Kidney tubule cell (primary cell): Measurements from ENCODE around the gene BTRC.
A peak's percentile ranks its signal among the peaks of the same experiment; 100 is the strongest.

Source experiments
- DNase-seq: peaks from one replicate; pipeline ENCODE4 v3.0.0-alpha.2; 2018; ENCODE audit warnings: low spot score

The BTRC gene

GRCh38 chr10:101567165-101568006 lies 213.4 kb downstream of the BTRC start:
- no peak for DNase-seq

- no peak for DNase-seq
Observed at GRCh38 chr10:101568054-101568745, 214.2 kb downstream of the BTRC start.

DNA sequence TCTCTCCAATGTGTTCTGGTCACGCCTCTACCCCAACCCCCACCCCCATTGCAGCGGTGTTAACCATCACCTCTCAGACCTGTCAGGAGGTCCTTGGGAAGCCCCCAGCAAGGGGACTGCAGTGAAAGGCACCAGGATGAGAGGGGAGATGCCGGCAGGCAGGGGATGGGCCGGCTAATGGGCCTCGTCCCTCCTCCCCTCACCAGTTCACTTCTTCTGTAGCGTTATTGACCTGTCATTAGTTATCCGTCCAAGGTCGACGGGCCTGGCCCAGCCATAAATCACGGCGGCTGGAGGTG lies 215.3 kb downstream of the BTRC start:
- no peak for DNase-seq

DNA sequence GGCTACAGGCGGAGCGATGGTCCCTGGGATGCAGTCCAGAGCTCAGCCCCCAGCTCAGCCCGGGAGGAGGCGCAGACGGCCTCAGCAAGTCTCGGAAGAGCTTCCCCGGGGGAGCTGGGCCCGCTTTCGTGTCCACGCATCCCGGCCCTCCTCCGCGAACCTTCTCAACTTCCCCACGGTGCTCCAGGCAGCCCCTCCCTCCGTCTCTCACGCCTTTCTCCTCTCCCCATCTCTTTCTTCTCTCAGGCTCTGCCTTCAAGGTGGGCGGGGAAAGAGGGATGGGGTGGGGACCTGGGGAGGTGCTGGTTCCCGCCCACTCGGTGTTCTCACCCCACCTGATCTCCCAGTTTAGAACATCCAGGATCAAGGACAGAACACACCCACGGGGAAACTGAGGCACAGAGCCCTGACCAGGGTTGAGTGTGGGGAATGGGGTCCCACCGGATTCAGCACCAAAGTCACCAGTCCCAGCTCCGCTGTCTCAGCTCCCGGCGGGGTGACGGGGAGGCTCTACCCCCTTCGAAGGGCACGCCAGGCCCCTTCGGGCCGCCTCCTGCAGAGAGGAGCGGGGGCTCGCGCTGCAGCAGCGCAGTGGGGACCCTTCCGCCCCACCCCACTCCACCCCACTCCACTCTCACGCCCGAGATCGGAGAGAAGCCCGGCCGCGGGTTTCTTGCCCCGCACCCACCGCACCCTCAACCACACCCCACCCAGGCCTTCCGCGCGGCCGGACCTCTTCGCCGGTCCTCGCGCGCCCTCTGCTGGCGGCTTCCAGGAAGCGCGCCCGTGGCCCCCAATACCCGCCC lies 215.9 kb downstream of the BTRC start:
- peak; percentile 59 for DNase-seq

GRCh38 chr10:101570428-101571270 lies 216.7 kb downstream of the BTRC start:
- peak; percentile 28 for DNase-seq

GRCh38 chr10:101571271-101571925 lies 217.4 kb downstream of the BTRC start:
- DNase-seq, result no peak

GRCh38 chr10:101572126-101572525 lies 218.2 kb downstream of the BTRC start:
- no peak for DNase-seq

- no peak for DNase-seq
Observed at GRCh38 chr10:101572785-101573184, 218.8 kb downstream of the BTRC start.

DNA sequence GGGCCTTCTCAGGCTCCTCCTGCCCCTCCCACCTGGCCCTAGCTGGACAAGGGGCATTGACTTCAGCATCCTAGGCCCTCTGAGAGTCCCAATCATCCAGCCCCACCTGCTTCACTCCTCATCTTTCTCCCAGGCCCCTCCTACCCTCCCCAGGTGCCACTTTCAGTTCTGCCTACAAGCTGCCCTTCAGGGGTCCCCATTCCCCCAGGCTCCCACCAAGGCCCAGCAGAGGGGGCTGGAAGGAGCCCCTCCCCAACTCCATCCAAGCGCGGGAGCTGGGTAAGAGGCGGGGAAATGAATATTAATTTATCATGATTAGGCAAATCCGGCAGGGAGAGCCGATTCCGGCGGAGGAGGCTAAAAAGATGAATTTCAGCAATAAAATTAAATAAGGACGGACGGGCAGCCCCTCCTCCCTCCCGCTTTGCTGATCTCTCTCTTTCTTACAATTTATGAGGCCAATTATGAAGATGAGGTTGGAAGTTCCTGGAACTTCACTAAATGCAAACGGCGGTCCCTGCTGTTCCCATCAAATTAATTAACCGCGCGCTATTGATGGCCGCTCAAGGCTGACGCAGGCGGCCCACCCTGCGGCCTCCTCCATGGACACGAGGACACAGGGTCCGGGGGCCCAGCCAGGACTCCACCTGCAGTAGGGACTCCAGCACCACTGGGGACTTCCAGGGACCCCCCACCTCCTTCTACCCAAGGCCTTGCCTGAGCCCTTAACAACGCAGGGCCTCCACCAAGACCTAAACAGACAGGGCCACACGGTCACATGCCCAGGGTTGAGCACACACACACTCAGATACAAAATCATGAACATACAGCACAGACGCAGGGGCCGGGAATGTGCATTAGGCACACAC lies 220.2 kb downstream of the BTRC start:
- DNase-seq, result no peak

- DNase-seq, result no peak
Observed at GRCh38 chr10:101575091-101575490, 221.1 kb downstream of the BTRC start.

- DNase-seq, result no peak
Observed at GRCh38 chr10:101575580-101576210, 221.7 kb downstream of the BTRC start.

GRCh38 chr10:101576211-101576863 lies 222.4 kb downstream of the BTRC start:
- peak; percentile 16 for DNase-seq

DNA sequence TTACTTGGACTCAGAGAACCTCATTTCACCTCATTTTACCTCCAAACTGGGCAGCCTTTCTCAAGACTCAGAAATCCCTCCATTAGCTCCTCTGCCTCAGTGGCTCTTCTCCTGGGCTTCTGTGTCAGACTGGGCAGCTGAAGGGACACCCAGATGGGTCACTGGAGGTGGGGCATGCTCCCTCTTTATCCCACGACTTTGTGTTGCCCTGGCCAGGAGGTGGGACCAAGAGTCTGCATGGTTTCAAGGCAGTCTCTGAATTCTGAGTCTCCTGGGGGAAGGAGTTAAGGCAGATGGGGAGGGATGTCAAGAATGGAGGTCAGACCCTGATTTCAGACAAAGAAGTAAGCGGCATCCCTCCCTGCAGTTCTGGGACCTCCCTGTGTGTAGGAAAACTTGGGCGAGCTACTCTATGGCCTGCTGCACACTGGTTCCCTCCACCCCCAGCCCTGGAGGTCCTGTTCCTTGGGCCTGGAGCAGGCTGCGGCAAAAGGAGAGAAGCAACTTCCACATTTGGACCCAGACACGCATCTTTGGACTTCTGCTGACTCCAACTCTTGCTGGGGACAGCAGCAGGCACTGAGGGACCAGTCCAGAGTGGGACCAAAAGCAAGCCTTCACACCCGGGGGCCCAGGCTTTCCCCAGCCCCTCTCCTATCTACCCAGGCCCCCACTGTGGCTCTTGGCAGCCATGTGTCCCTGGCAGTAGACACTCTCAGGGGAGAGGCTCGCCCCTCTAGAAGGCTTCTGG lies 223.3 kb downstream of the BTRC start:
- no peak for DNase-seq

DNA sequence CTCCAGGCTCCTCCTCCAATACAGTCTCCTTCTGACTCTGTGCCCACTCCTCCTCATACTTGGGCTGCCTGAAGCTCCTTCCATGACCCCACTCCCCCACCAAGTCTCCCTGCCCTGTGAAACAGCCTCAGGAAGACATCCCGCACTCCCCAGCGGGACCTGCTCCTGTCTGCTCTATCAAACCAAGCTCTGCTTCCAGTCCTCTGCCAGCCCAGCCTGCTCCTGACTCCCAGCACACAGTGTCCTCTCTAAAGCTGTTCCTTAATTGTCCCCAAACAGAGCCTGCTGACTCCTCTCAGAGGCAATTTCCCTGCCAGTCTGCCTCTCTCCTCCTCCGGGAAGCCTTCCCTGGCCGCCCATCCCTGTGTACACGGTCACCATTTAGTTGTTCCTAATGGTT lies 224.2 kb downstream of the BTRC start:
- no peak for DNase-seq

GRCh38 chr10:101578803-101579515 lies 225.0 kb downstream of the BTRC start:
- DNase-seq, result no peak

DNA sequence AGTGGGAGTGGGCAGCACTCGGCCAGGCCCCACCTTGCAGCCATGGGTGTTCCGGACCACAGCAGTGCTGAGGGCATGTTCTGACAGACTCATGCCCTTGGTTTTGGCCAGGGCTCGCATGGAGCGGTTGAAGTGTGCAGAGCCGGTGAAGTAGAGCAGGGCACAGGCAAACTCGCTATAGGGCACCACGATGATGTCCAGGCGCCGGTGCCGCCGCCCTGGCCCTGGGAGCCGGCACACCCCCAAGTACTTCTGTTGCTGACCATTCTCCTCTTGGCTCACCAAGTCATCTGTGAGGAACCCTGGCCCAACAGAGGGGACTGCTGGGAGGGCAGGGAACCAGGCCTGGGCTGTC lies 225.5 kb downstream of the BTRC start:
- DNase-seq, result no peak

DNA sequence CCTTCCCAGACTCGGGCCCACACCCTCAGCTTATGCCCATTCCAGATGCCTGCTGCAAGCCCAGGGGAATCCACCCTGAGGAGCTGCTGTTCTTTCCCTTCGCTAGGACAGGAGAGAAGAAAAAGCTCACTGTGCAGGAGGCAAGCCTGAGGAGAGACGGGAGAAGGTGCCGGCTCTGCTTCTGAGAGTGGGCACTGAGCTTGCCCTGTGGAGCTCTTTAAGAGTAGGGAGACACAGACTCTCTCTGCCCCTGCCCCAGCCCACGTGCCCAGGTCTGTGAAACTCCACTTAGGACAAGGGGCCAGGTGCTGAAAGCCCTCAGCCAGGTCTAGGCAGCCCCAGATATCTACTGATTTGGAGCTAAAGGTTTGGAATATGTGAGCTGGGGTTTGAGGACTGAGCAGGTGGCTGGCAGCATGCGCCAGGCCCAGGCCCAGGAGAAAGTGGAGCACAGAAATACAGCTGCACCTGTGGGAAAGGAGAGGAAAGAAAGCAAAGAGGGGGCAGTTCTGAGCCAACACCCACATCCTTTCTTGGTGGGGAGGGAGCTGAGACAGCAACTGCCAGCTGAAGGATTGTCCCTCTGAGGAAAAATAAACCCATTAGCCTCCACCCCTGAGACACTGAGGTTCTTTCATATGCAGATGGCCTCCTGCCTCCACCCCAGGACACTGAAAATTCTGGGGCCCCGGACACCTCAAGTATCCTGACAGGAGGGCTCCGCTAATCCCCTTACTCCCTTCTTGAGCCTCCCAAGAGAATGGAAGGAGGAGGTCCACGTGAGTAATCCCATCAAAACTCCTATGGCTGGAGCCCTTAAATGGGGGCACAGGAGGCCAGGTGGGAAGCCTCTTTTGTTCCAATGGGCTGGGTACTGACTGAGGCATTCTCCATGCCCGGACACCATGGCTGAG lies 226.8 kb downstream of the BTRC start:
- DNase-seq, result no peak
